NB4 (cell line): ENCODE data around the gene RPS5.

Experiments
- CTCF ChIP-seq: IDR thresholded peaks from one replicate; pipeline ENCODE4 v1.5.1; 2012; ENCODE audit warnings: low read depth, low read length
- MAX ChIP-seq: IDR thresholded peaks from 2 replicates; pipeline ENCODE4 v1.6.1; 2011; ENCODE audit warnings: low read depth, low read length
- MYC ChIP-seq: IDR thresholded peaks from 2 replicates; pipeline ENCODE4 v1.6.1; 2011; ENCODE audit warnings: low read depth, low read length
- POLR2A ChIP-seq: IDR thresholded peaks from 2 replicates; pipeline ENCODE4 v1.6.1; 2011; ENCODE audit warnings: mild to moderate bottlenecking; ENCODE audit not compliant: insufficient read length; ENCODE audit errors: extremely low read depth

DNA sequence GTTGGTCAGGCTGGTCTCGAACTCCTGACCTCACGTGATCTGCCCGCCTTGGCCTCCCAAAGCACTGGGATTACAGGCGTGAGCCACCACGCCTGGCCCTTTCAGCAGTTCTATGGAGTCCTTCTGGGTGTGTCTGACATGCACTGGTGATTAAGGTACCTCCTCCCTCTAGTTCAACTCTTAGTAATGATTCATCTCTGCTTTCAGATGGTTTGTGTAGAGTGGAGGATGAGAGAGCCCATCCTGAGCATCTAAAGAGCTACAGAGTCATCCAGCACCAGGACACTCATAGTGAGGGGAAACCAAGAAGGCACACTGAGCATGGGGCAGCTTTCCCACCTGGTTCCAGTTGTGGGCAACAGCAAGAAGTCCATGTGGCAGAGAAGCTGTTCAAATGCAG lies 29.5 kb downstream of the RPS5 start:
- no peak for TF ChIP-seq CTCF
- no peak for TF ChIP-seq MAX
- TF ChIP-seq POLR2A: no peak
- TF ChIP-seq MYC: no peak
